GM23248 (cell line): ENCODE measurements around the gene THAP7. TPM values are rescaled to one million over a fixed set of nuclear protein-coding genes. Genes with fewer than 3 reads are reported as not detected.

Experiments
- DNase-seq: peaks from one replicate; pipeline ENCODE4 v3.0.0-alpha.2; 2015
- H2AFZ ChIP-seq: fragments of 200-600 bp; sonication (generic); 2 replicates; pipeline ENCODE4 v1.6.1; 2016; ENCODE audit warnings: antibody characterized with exemption
- H3F3A ChIP-seq: fragments of 200-600 bp; sonication (generic); 2 replicates; pipeline ENCODE4 v1.6.1; 2016; ENCODE audit warnings: mild to moderate bottlenecking, antibody characterized with exemption, mixed run types; ENCODE audit not compliant: insufficient read depth
- H3K27ac ChIP-seq: fragments of 200-600 bp; sonication (generic); 2 replicates; pipeline ENCODE4 v1.5.1; 2016; ENCODE audit warnings: mild to moderate bottlenecking
- H3K27me3 ChIP-seq: fragments of 200-600 bp; sonication (generic); replicated peaks from 2 replicates; pipeline ENCODE4 v1.6.1; 2016; ENCODE audit warnings: mild to moderate bottlenecking; ENCODE audit not compliant: insufficient read depth
- H3K36me3 ChIP-seq: fragments of 200-600 bp; sonication (generic); 2 replicates; pipeline ENCODE4 v1.6.1; 2016; ENCODE audit warnings: low read depth, mild to moderate bottlenecking
- H3K4me1 ChIP-seq: fragments of 200-600 bp; sonication (generic); 2 replicates; pipeline ENCODE4 v1.6.1; 2016; ENCODE audit warnings: mild to moderate bottlenecking; ENCODE audit not compliant: insufficient read depth
- H3K4me2 ChIP-seq: fragments of 200-600 bp; sonication (generic); one replicate; pipeline ENCODE4 v1.6.1; 2016; ENCODE audit warnings: mild to moderate bottlenecking; ENCODE audit not compliant: unreplicated experiment
- H3K4me3 ChIP-seq: fragments of 200-600 bp; sonication (generic); 2 replicates; pipeline ENCODE4 v1.5.1; 2016; ENCODE audit warnings: mild to moderate bottlenecking
- H3K79me2 ChIP-seq: fragments of 200-600 bp; sonication (generic); 2 replicates; pipeline ENCODE4 v1.6.1; 2016; ENCODE audit warnings: mild to moderate bottlenecking; ENCODE audit not compliant: insufficient read depth
- H3K9ac ChIP-seq: fragments of 200-600 bp; sonication (generic); 2 replicates; pipeline ENCODE4 v1.6.1; 2016; ENCODE audit warnings: mild to moderate bottlenecking
- H3K9me2 ChIP-seq: fragments of 200-600 bp; sonication (generic); 2 replicates; pipeline ENCODE4 v1.6.1; 2016; ENCODE audit warnings: mixed run types, mild to moderate bottlenecking, moderate library complexity; ENCODE audit not compliant: insufficient read depth
- H3K9me3 ChIP-seq: fragments of 200-600 bp; sonication (generic); one replicate; pipeline ENCODE4 v1.6.1; 2017; ENCODE audit warnings: low read depth
- H4K20me1 ChIP-seq: fragments of 200-600 bp; sonication (generic); 2 replicates; pipeline ENCODE4 v1.6.0; 2016; ENCODE audit not compliant: insufficient read depth
- EZH2 ChIP-seq: fragments of 200-600 bp; sonication (generic); IDR thresholded peaks from 2 replicates; pipeline ENCODE4 v1.6.1; 2018; ENCODE audit warnings: antibody characterized with exemption, mild to moderate bottlenecking; ENCODE audit not compliant: insufficient read depth, poor library complexity, severe bottlenecking
- EZH2phosphoT487 ChIP-seq: fragments of 200-600 bp; sonication (generic); IDR thresholded peaks from 2 replicates; pipeline ENCODE4 v1.6.1; 2018; ENCODE audit warnings: antibody characterized with exemption, moderate library complexity, mild to moderate bottlenecking, low read depth; ENCODE audit not compliant: insufficient read depth
- WGBS, 2 experiments: methylation state at CpG; one replicate each; pipeline ENCODE4 v1.1.6; 2015 to 2017; ENCODE audit warnings: low lambda C conversion rate in 2 of 2, low coverage in 1 of 2; ENCODE audit errors: missing lambda C conversion rate in 2 of 2; 5-methylcytosine and 5-hydroxymethylcytosine counted together
- in situ Hi-C: fragments of 300-500 bp; cut with MboI; formaldehyde crosslinking; loops from 2 replicates; pipeline ENCODE4 v1.15.0; 2020
- polyA plus RNA-seq: library from polyadenylated mRNA; unstranded; fragments of >200 nt; fragmentation: Nextera tagmentation; extraction: Ambion mirVana; gene quantifications from 2 replicates; pipeline ENCODE4 v1.2.1, GENCODE V29; 2016
- total RNA-seq: library from RNA; depleted of rRNA; stranded (reverse); fragments of >200 nt; shearing (Covaris generic); gene quantifications from 2 replicates; pipeline ENCODE4 v1.2.3, GENCODE V29; 2014

The THAP7 gene
- total and polyA plus RNA-seq, 2 experiments from 2014 or later = 27.5 to 32.5 TPM

DNA sequence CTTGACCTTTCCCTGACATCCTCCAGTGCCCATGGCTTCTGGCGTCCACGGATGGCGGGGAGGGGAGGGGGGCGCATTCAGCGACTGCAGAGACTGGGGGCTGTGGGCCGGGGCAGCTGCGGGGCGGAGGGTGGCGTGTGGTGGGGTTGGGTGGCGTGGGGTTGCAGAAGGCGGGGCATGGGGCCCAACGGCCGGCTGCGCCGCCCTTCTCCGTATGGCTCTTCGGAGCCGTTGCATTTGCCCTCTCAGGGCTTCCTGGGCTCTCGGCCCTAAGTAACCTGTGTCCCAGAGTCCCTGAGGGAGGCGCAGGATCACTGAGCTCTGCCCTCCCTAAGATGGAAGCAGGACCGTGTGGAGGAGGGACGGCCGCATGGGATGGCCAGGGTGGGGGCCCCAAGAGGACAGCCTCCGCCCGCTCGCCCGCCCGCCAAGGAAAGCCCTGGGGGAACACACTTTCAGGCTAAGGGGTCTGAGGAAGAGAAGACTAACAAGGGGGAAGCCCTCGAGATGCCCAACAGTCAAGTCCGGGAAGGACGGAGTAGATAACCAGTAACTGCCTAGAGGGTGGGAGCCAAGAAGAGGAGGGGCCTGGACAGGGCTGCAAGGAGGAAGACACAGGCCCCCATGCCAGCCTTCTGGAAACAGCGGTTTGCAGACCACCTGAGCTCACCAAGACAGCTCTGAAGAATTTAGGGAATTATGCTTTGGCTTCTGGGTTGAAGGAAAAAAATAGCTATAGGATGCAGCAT lies 44.1 kb downstream of the THAP7 start:
- Histone ChIP-seq H2AFZ (peak overlapping the region; percentile 84), H3K27ac (no peak overlapping the region), H3K4me2 (peak overlapping the region; percentile 79), H3K9ac (peak overlapping the region; percentile 82), H3F3A (no peaks in the 10 kb centered on the region), H3K9me2 (no peaks in the 10 kb centered on the region), H3K27me3 (no peaks in the 10 kb centered on the region), H3K4me3 (peak overlapping the region; percentile 83), H3K79me2 (peaks cover 22% of the 10 kb centered on the region), H3K36me3 (no peaks in the 10 kb centered on the region; the same call in 1 of the 2 replicates), H3K9me3 (no peaks in the 10 kb centered on the region), H3K4me1 (0 out of 2 replicates have a peak, but pooled peaks cover 15% of the 10 kb centered on the region), H4K20me1 (no peaks in the 10 kb centered on the region)
- peak; percentile 63 for DNase-seq
- WGBS, 2 experiments = 4 to 9% methylated on average over 17 to 31 of the region's 32 CpGs
- no peak for TF ChIP-seq EZH2phosphoT487
- no peak for TF ChIP-seq EZH2
- in situ Hi-C loops = no loop called here

DNA sequence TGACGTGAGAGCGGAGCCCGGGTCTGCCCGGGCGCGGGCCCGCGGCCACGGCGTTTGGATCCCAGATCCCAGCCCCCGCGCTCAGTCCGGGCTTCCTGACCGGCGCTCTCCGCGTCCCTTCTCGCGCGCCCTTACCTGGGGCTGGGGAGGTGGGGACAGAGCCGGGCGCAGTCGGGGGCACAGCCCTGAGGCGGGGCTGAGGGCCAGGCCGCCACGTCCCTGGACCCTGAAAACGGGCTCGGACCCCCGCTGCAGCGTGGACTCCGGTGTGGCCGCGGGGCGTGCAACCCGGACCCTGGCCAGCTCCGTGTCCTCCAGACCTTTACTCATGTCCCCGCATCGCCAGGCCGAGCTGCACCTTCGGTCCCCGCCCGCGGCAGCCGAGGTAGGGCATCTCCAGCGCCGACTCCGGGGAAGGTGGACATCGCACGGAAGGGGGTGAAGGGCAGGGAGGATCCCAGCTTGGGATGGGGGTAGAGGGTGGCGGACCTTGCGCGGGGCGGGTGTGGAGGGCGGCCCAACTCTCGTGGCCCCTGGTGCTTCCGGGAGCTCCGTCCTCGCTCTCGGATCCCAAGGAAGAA lies 44.7 kb downstream of the THAP7 start:
- TF ChIP-seq EZH2 (no peak), EZH2phosphoT487 (no peak)
- Histone ChIP-seq H3K4me2 (peak overlapping the region; percentile 79), H3F3A (no peaks in the 10 kb centered on the region), H3K79me2 (peaks cover 29% of the 10 kb centered on the region), H4K20me1 (no peaks in the 10 kb centered on the region), H2AFZ (peak overlapping the region; percentile 84), H3K9me3 (no peaks in the 10 kb centered on the region), H3K4me3 (peak overlapping the region; percentile 83), H3K27me3 (no peaks in the 10 kb centered on the region), H3K36me3 (peaks cover 5% of the 10 kb centered on the region; the same call in 1 of the 2 replicates), H3K9ac (peak overlapping the region; percentile 82), H3K4me1 (0 out of 2 replicates have a peak, but pooled peaks cover 15% of the 10 kb centered on the region), H3K9me2 (no peaks in the 10 kb centered on the region), H3K27ac (peak overlapping the region; percentile 18; the same call in 1 of the 2 replicates)
- DNase-seq = peak; percentile 67
- in situ Hi-C loops = no loop called here
- WGBS, 2 experiments = 2% methylated on average over 44 to 52 of the region's 59 CpGs

GRCh38 chr22:20956258-20957101 lies 45.4 kb downstream of the THAP7 start:
- 26 to 27% methylated on average over 26 to 27 of the region's 27 CpGs for WGBS, 2 experiments
- H3K36me3 ChIP-seq = peaks cover 12% of the 10 kb centered on the region; the same call in 1 of the 2 replicates
- peak overlapping the region; percentile 82 for H3K9ac ChIP-seq
- no peaks in the 10 kb centered on the region for H3F3A ChIP-seq
- H3K79me2 ChIP-seq = peaks cover 36% of the 10 kb centered on the region
- peak overlapping the region; percentile 83 for H3K4me3 ChIP-seq
- DNase-seq = peak; percentile 64
- no peaks in the 10 kb centered on the region for H4K20me1 ChIP-seq
- H2AFZ ChIP-seq = peak overlapping the region; percentile 84
- in situ Hi-C loops = no loop called here
- 0 out of 2 replicates have a peak, but pooled peaks cover 15% of the 10 kb centered on the region for H3K4me1 ChIP-seq
- TF ChIP-seq EZH2phosphoT487 = no peak
- no peak for TF ChIP-seq EZH2
- H3K4me2 ChIP-seq = peak overlapping the region; percentile 79
- no peaks in the 10 kb centered on the region for H3K9me2 ChIP-seq
- no peaks in the 10 kb centered on the region for H3K9me3 ChIP-seq
- H3K27me3 ChIP-seq = no peaks in the 10 kb centered on the region
- H3K27ac ChIP-seq = peak overlapping the region; percentile 18; the same call in 1 of the 2 replicates

DNA sequence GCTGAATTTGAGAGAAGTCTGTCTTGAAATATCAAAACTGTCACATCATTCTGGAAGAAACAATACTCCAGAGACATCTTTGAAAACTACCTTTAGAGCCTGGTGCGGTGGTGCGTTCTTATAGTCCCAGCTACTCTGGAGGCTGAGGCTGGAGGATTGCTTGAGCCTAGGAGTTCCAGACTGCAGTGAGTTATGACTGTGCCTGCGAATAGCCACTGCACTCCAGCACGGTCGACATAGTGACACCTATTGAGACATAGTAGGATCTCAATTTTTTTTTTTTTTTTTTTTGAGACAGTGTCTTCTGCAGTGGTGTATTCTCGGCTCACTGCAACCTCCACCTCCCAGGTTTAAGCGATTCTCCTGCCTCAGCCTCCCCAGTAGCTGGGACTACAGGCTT lies 46.4 kb downstream of the THAP7 start:
- Histone ChIP-seq H3K27ac (no peak overlapping the region), H4K20me1 (peaks cover 4% of the 10 kb centered on the region; the same call in 1 of the 2 replicates), H3K4me3 (no peak overlapping the region), H2AFZ (no peak overlapping the region), H3K9me3 (no peaks in the 10 kb centered on the region), H3K4me2 (no peak overlapping the region), H3K79me2 (peaks cover 45% of the 10 kb centered on the region), H3K4me1 (0 out of 2 replicates have a peak, but pooled peaks cover 15% of the 10 kb centered on the region), H3K36me3 (peaks cover 20% of the 10 kb centered on the region), H3K27me3 (no peaks in the 10 kb centered on the region), H3K9ac (no peak overlapping the region), H3F3A (0 out of 2 replicates have a peak, but pooled peaks cover 7% of the 10 kb centered on the region), H3K9me2 (no peaks in the 10 kb centered on the region)
- 85 to 86% methylated on average over 7 of the region's 7 CpGs for WGBS, 2 experiments
- TF ChIP-seq EZH2phosphoT487 (no peak), EZH2 (no peak)
- in situ Hi-C loops = no loop called here
- DNase-seq = no peak
